Esophagus muscularis mucosa (tissue), 3 donors: ENCODE measurements around the gene RNF144A.

ENCODE experiments used
- CTCF ChIP-seq, 3 experiments: fragments of 200-600 bp in 2 of 3; fragments of 450-650 bp in 1 of 3; sonication (generic) in 2 of 3; IDR thresholded peaks; one replicate each; pipeline ENCODE4 v1.5.1; 2017 to 2019; ENCODE audit warnings: antibody characterized with exemption in 3 of 3, mild to moderate bottlenecking in 2 of 3, moderate library complexity in 1 of 3
- POLR2A ChIP-seq: fragments of 450-650 bp; IDR thresholded peaks from one replicate; pipeline ENCODE4 v1.6.1; 2017; ENCODE audit warnings: antibody characterized with exemption, moderate library complexity, mild to moderate bottlenecking, low read depth

- TF ChIP-seq CTCF (IDR thresholded peaks at IDR 0.05) (no peak), POLR2A (no peak)
Observed at GRCh38 chr2:7075834-7076233, 158.6 kb downstream of the RNF144A start.
